ENCODE results near the gene RAB17. TPM values are rescaled to one million over a fixed set of nuclear protein-coding genes. Genes with fewer than 3 reads are reported as not detected.

The RAB17 gene
- total RNA-seq, 3 donors from 2014 or later = 39.7 to 43.9 TPM; not detected in 1

GRCh38 chr2:237555560-237555959 lies 35.0 kb downstream of the RAB17 start:
- H3K36me3 ChIP-seq = no peaks in the 10 kb centered on the region
- TF ChIP-seq CTCF (IDR thresholded peaks at IDR 0.05) = no peak
- TF ChIP-seq POLR2AphosphoS5 (IDR thresholded peaks at IDR 0.05) = no peak
- TF ChIP-seq POLR2A (IDR thresholded peaks at IDR 0.05) = no peak
- H3K4me1 ChIP-seq = peaks cover 0 to 10% of the 10 kb centered on the region in 2 donors
- H3K27ac ChIP-seq = no peak overlapping the region
- H3K4me3 ChIP-seq = no peak overlapping the region
- H3K9me3 ChIP-seq = peaks cover 4 to 11% of the 10 kb centered on the region in 2 donors
- intact Hi-C loops (cut with DNase I; ENCODE audit: low total_unique reads) = no loop called here
- no peaks in the 10 kb centered on the region for H3K27me3 ChIP-seq
- no peak for DNase-seq (ENCODE audit: low spot score in 2 of 2)

- H3K27me3 ChIP-seq = no peaks in the 10 kb centered on the region
- intact Hi-C loops (cut with DNase I; ENCODE audit: low total_unique reads) = no loop called here
- H3K4me1 ChIP-seq = peaks cover 0 to 3% of the 10 kb centered on the region in 2 donors
- no peak overlapping the region for H3K4me3 ChIP-seq
- H3K9me3 ChIP-seq = peaks cover 4 to 11% of the 10 kb centered on the region in 2 donors
- TF ChIP-seq POLR2AphosphoS5 (IDR thresholded peaks at IDR 0.05) (no peak), POLR2A (IDR thresholded peaks at IDR 0.05) (no peak), CTCF (IDR thresholded peaks at IDR 0.05) (no peak)
- no peak overlapping the region for H3K27ac ChIP-seq
- no peak for DNase-seq (ENCODE audit: low spot score in 2 of 2)
- H3K36me3 ChIP-seq = no peaks in the 10 kb centered on the region
Observed at GRCh38 chr2:237553948-237554347, 36.6 kb downstream of the RAB17 start.

GRCh38 chr2:237552908-237553307 lies 37.6 kb downstream of the RAB17 start:
- Histone ChIP-seq H3K36me3 (no peaks in the 10 kb centered on the region), H3K27me3 (no peaks in the 10 kb centered on the region), H3K27ac (no peak overlapping the region), H3K4me3 (no peak overlapping the region), H3K4me1 (no peaks in the 10 kb centered on the region), H3K9me3 (peaks cover 4 to 11% of the 10 kb centered on the region in 2 donors)
- TF ChIP-seq CTCF (IDR thresholded peaks at IDR 0.05) = no peak
- TF ChIP-seq POLR2A (IDR thresholded peaks at IDR 0.05) = no peak
- no peak for TF ChIP-seq POLR2AphosphoS5 (IDR thresholded peaks at IDR 0.05)
- intact Hi-C loops (cut with DNase I; ENCODE audit: low total_unique reads) = no loop called here
- no peak for DNase-seq (ENCODE audit: low spot score in 2 of 2)

- TF ChIP-seq POLR2A (IDR thresholded peaks at IDR 0.05) = no peak
- no peak for TF ChIP-seq POLR2AphosphoS5 (IDR thresholded peaks at IDR 0.05)
- TF ChIP-seq CTCF (IDR thresholded peaks at IDR 0.05) = no peak
- Histone ChIP-seq H3K4me3 (no peak overlapping the region), H3K27ac (no peak overlapping the region), H3K27me3 (no peaks in the 10 kb centered on the region), H3K4me1 (no peaks in the 10 kb centered on the region), H3K9me3 (peaks cover 4 to 11% of the 10 kb centered on the region in 2 donors), H3K36me3 (no peaks in the 10 kb centered on the region)
- DNase-seq (ENCODE audit: low spot score in 2 of 2) = no peak
- intact Hi-C loops (cut with DNase I; ENCODE audit: low total_unique reads) = no loop called here
Observed at GRCh38 chr2:237551071-237551574, 39.4 kb downstream of the RAB17 start.

GRCh38 chr2:237549643-237550415 lies 40.7 kb downstream of the RAB17 start:
- Histone ChIP-seq H3K27ac (no peak overlapping the region), H3K4me3 (no peak overlapping the region), H3K4me1 (no peaks in the 10 kb centered on the region), H3K36me3 (no peaks in the 10 kb centered on the region), H3K9me3 (peaks cover under 1 to 4% of the 10 kb centered on the region in 2 donors), H3K27me3 (no peaks in the 10 kb centered on the region)
- TF ChIP-seq CTCF (IDR thresholded peaks at IDR 0.05) (no peak), POLR2AphosphoS5 (IDR thresholded peaks at IDR 0.05) (no peak), POLR2A (IDR thresholded peaks at IDR 0.05) (no peak)
- intact Hi-C loops (cut with DNase I; ENCODE audit: low total_unique reads) = no loop called here
- DNase-seq (ENCODE audit: low spot score in 2 of 2) = no peak
